HG02798 (cell line): ENCODE results near the gene RNASET2.
"Not testable (repeated sequence)": the region's sequence is repeated elsewhere in the genome, so short reads cannot be mapped to it uniquely, and the experiment has no call there.

Experiments used
- ATAC-seq: cut with Tn5 transposase; IDR thresholded peaks from one replicate; pipeline ENCODE4 v1.9.1; 2021; ENCODE audit warnings: mild to moderate bottlenecking; ENCODE audit not compliant: unreplicated experiment, poor library complexity

RNASET2 gene

DNA sequence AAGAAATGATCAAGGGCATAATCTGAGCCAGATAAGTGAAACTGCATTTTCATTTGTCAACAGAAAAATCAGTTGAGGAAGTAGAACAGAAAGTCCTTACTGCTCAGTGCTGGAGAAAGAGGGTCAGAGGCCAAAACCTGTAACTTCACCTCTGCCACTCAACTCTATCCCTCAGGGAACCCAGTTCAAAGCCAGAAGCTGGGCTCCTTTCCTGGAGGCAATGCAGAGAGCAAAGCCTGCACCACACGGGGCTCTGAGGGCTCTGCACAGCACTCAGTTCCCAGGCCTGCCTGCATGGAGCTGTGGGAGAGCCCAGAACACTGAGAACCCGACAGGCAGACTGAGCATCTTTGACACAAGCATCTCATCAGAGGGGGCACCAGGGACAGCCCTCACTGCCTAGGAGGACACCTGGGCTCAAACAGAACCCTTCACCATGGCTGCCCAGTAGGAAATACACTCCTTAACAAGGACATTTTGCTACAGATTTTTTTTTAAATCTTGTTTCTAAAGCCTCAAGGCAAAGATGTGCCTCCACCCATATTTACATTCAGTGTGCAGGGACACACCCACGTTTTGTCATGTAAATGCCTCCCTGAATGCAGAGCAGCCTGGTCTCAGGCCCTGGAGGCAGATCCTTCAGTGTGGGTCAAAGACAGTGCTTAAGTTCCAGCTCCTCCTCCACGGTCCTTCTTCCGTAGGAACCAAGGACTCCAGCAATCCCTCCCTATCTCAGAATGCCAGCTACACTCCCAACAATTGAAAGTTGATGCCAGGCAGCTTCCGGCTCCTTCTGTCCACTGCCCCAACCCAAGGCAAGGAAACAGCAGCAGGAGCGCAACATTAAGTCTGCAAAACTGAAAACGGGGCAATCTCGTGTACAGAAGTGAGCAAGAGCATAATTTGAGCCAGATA is 6.6 kb downstream of the RNASET2 start:
- ATAC-seq, result peak; percentile 2

DNA sequence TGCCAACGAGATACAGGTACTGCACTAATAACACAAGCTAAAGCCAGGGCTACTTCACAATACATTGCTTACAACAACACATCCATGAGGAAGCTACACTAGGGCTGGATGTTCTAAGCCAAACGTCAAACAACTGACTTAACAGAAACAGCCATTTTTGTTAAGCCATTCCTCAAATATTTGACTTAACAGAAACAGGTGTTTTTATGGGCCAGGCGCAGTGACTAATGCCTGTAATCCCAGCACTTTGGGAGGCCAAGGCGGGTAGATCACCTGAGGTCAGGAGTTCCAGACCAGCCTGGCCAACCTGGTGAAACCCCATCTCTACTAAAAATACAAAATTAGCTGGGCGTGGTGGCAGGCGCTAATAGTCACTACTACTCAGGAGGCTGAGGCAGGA is 7.6 kb downstream of the RNASET2 start:
- not testable (repeated sequence) for ATAC-seq

DNA sequence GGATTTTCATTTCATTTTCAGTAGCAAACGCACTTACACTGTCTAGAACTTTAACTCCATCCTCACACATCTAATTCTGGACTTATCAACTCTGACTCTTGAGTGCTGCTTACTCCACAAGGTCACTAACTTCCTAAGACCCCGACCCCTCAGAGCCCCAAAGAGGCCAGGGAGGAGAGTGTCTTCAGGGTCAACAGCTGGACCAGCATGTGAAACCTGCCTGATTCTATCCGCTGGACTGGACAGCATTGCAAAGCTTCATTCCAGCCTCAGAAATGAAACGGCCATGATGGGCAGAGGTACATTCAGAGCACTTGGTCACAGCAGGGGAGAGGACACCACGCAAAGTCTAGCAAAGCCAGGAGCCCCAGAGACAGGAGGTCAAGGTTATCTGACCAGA is 9.1 kb downstream of the RNASET2 start:
- ATAC-seq, result no peak

DNA sequence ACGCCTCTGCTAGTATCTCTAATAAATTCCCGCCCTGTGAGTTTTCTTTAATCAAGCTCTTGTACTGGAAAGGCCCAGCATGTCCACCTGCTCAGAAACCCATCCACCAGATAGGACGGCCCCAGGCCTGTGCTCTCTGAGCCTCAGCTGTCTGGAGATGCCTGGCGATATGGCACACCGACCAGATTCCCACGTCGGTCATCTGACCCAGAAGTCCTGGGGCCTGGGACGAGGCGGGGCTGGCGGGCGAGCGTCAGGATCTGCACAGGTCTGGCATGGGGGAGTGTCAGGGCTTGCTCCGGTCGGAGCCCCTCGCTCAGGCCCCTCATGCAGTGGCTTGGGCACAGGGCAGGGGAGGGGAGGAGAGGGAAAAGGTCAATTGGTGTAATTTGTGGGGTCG is 10.2 kb downstream of the RNASET2 start:
- no peak for ATAC-seq

DNA sequence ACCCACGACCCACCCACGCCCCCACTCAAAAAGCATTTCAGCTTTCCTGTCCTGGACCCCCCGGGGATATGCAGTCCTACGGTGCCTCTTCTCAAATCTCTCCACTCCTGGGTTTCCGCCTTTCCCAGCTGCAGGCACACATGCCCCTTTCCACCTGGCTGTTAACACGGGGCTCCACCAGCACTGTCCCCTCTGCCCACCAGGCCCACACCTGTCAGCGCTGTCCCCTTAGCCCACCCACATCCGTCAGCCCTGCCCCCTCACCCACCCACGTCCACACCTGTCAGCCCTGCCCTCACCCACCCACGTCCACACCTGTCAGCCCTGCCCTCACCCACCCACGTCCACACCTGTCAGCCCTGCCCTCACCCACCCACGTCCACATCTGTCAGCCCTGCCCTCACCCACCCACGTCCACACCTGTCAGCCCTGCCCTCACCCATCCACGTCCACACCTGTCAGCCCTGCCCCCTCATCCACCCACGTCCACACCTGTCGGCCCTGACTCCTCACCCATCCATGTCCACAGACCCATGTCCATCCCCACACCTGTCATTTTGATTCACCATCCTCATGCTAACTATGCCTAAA is 11.6 kb downstream of the RNASET2 start:
- no peak for ATAC-seq

DNA sequence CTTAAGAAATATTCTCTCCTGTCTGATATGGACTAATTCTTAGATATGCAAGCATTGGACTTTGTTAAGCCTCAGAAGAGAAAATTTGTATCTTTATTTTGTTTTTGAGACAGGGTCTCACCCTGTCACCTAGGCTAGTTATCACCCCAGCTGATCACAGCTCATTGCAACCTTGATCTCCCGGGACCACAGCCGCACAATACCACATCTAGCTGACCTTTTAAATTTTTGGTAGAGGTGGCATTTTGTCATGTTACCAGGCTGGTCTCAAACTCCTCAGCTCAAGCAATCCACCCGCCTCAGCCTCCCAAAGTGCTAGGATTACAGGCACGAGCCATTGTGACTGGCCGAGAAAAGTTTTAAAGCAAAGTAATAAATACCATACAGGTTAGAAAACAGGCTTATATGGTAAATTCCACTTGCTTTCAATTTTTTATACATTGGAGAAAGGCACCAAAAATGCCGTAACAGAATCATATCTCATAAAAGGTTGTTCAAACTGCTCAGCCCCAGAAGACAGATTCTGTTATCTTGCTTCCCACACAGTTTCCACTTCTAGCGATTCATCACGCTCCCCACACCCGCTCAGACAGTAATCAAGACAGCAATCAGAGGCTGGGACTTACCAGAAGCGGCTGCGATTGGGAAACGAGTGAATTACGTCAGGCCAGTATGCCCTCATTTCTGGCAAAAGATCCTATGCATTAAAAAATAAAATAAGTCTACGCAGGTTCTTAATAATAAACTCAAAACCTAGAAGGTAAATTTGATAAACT is 13.8 kb downstream of the RNASET2 start:
- ATAC-seq, result no peak

DNA sequence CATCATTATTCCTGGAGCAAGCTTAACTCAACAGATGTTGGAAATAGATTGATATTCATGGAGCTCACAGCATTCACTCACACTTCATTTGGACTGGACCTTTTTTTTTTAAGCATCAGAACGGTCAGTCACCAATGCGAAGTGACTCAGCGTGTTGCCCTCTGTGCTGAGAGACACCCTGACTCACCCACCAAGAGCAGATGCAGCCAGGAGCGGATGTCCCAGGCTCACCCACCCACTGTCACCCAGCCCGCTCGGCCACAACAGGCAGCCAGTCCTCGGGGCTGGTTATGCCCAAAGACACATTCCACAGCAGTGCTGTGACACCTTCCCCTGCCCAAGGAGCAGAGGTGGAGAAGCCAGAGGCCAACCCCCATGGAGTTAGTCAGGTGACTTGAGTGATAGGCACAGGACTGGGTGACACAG is 15.7 kb downstream of the RNASET2 start:
- no peak for ATAC-seq

DNA sequence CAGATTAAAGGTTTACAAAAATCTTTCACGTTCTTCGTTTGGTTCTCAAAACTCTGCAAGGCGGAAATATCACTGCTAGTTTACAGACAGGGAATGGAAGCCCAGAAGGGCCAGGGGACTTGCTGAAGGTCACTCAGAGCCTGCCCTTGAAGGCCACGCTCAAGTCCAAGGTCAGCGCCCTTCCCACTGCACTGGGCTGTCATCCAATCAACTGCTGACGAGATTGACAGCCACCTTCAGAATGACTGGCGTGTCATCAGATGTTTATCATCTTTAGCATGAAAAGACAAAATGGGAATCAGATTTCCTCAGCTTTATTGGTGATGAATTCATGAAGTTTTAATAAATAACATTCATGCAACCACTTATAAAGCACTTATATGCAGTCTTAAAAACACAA is 16.5 kb downstream of the RNASET2 start:
- ATAC-seq, result no peak

DNA sequence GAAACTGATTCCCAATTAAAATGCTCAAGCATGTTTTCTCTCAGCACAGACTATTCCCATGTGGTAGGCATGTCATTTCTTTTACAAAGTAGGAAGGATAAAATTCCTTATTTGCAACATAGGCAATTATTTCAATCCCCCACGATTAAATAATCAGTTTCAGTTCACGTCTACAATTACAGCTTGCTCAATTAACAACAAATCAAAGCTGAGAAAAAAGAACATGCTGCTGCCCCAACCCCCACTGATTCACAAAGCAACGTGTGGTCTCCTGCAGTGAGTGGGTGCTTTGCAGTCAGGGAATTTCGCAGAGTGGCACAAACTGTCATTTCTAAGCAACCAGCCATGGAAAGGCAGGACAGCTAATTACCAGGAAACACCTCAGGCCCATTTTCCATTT is 17.0 kb downstream of the RNASET2 start:
- ATAC-seq, result no peak

DNA sequence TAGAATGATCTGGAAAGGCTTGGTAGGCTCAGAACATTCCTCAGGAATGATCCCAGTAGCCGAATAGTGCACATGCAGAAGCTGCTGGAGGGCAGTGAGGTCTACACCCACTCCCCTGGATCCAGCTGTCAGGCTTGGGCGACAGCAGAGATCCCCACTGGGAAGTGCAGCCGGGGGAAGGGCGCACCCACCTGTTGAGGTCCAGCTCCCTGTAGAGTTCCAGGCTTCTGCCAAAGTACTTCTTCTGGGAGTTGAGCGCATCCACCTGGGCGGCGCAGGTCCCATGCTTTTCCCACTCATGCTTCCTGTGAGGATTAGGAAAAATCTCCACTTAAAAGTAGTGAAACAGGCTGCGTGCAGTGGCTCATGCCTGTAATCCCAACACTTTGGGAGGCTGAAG is 17.6 kb downstream of the RNASET2 start:
- no peak for ATAC-seq

DNA sequence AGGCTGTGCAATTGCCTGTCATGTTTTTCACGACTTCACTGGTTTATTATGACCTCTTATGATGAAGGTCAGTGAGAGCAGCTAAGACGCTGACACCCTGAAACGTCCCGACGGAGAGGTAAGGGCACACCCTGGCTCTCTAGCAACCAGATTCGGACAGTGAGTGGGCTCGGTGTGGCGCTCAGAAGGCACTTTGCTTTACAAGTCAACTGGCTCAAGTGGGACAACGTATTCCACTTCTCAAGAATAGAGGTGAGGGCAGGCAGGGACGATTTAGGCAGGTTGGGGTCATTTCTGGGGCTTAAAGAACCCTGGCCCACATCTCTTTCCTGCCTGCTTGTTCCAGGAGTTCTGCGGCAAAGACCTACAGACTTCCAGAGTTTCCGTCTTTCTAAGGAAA is 18.2 kb downstream of the RNASET2 start:
- no peak for ATAC-seq

DNA sequence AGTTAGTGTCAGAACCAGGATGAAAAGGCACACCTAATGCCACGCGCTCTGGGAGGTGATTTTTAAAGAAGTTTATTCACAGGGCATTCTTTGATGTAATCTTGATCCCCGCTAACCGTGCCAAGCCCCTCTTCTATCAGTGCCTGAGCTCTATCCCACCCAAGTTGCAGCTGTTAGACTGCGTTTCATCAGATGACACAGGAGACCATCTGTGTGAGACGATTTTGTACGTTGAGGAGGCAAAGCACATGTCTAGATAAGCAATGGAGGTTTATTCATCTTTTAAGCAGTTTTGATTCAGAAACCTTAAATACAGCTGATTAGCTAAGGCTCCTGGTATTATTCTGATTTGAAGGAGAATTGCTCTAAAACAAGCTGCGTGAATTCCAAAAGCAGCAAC is 18.6 kb downstream of the RNASET2 start:
- ATAC-seq, result no peak

DNA sequence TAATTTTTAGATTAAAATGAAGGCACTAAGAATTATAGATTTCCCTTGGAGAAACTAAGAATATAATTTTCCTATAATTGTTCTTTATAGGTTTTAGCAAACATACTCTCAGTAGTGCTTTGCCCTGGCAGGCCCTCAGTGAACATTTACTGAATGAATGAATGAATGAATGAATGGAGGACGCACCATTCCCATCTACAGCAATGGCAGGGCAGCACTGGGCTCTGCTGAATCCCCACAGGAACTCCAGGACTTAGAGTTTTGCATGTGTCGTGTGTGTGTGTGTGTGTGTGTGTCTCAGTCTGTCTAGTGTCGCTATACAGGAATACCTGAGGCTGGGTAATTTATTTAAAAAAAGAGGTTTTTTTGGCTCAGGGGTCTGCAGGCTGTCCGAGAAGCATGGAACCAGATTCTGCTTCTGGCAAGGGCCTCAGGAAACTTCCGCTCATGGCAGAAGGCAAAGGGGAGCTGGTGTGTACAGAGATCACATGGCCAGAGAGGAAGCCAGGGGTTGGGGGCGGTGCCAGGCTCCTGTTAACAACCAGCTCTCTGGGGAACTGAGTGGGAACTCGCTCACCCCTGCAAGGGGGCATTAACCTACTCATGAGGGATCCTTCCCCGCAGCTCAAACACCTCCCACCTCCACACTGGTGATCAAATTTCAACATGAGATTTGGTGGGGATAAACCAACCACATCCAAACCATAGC is 20.1 kb downstream of the RNASET2 start:
- no peak for ATAC-seq

DNA sequence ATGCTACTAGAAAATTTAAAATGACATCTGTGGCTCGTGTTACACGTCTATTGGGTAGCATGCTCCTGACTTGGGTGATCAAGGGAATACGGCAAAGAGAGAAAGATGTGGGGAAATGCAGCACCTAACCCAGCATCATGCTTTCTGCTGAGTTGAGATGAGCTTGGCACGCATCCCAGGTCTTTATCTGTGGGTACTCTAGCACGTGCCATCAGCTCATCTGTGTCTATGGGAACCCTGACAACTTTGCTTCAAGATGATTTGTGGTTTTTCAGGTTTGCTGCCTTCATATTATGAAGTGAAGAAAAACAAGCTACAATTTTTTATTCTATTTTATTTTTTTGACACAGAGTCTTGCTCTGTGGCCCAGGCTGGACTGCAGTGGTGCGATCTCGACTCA is 21.0 kb downstream of the RNASET2 start:
- ATAC-seq, result no peak

DNA sequence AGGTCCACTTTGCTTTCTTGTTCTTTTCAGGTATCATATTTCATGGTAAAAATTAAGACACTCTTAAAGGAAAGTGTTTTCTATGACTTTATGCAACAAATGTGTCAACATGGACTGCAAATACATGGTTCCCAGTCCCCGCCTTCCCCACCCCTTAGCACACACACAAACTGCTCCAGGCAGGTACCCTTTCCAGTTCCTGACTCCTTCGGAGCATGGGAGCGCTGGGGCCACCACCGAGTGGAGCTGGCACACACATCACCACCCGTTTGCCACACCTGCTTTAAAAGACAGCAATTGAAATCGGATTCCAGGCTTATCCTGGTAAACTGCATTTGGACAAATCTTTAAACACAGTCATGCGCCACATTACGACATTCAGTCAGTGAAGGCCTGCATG is 22.2 kb downstream of the RNASET2 start:
- no peak for ATAC-seq

DNA sequence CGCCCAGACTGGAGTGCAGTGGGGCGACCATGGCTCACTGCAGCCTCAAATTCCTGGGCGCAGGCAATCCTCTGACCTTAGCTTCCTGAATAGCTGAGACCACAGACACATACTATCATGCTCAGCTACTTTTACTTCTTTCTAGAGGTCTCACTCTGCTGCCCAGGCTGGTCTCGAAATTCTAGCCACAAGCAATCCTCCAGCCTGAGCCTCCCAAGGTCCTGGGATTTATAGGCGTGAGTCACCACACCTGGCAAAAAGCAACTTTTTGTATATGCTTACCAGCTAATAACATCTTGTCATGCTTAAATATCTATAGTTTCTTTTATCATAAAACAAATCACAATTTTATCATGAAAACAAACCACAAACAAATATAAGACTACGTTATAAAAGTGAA is 23.0 kb downstream of the RNASET2 start:
- no peak for ATAC-seq

DNA sequence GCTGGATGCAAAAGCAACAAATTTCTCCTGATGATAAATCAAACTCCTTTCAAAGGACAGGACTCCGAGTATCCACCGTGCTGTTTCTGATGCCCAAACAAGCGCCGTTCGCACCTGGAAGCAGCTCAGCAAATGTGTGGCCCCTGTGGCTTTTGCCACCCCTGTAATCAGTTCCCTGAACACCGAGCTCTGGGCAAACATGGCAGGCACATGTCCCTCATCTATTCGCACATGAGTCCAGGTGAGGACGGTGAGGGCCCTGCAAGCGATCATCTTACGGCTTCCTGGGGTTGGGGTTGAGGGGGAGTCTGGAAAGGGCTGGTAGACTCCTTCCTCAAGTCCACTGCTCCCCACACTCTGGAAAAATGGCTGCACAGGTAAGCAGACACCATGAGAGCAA is 23.7 kb downstream of the RNASET2 start:
- ATAC-seq, result no peak

DNA sequence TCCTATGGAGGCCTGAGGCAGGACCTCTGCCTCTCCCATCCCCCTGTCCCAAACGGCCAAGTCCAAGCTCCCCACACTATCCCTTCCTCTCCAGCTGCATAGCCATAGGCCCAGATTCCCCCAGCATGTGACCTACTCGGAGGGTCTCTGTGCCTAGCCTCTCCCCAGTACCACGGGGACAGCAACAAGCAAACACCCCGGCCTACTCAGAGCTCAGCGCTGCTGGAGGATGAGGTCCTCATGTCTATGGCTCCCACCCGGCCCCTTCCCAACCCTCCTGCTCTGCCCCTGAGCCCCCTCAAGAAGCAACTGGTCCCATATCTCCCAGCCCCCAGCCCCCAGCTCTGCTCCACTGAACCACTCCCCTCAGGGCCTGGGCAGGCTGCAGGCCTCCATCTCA is 24.2 kb downstream of the RNASET2 start:
- ATAC-seq, result no peak

DNA sequence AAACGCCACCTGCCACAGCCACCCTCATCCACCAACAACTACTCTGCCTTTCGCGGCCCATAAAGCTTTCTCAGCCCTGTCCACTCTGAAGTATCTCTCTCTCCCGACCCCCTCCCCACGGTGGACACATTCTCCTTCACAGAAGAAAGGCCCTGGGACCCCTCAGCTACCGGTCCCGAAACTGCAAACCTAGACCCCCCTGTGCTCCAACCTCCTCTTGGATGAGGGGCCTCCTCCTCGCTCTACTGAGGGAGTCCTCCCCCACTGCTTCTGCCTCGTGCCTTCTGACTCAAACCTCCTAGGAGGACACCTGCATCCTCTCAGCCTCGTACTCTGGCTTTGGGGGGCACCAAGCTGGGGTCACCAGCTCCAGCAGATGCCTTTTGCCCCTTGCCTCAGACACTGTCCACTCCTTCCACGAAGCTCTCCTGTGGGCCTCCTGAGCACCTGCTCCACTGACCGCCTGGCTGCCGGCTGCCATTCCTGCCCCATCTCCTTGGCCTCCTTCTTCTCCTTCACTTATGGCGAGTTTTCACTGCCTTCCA is 24.9 kb downstream of the RNASET2 start:
- no peak for ATAC-seq

DNA sequence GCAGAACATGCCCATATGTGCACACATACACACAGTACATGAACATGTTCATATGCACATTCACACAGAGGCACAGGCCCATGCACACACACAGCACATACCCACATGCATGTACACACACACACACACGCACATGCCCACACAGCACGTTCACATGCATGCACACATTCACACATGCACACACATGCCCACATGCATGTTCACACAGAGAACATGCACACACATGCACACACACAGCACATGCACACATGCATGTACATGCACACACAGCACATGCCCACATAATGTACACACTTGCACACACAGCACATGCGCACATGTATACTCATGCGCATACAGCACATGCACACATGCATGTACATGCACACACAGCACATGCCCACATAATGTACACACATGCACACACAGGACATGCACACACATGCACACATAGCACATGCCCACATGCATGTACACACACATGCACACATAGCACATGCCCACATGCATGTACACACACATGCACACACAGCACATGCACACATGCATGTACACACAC is 25.9 kb downstream of the RNASET2 start:
- no peak for ATAC-seq
